ENCODE results near the gene GUF1. TPM values are rescaled to one million over a fixed set of nuclear protein-coding genes. Genes with fewer than 3 reads are reported as not detected.

GUF1 gene, protein sequence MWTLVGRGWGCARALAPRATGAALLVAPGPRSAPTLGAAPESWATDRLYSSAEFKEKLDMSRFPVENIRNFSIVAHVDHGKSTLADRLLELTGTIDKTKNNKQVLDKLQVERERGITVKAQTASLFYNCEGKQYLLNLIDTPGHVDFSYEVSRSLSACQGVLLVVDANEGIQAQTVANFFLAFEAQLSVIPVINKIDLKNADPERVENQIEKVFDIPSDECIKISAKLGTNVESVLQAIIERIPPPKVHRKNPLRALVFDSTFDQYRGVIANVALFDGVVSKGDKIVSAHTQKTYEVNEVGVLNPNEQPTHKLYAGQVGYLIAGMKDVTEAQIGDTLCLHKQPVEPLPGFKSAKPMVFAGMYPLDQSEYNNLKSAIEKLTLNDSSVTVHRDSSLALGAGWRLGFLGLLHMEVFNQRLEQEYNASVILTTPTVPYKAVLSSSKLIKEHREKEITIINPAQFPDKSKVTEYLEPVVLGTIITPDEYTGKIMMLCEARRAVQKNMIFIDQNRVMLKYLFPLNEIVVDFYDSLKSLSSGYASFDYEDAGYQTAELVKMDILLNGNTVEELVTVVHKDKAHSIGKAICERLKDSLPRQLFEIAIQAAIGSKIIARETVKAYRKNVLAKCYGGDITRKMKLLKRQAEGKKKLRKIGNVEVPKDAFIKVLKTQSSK
- 10 to 100 TPM; 24.8 to 27.6 TPM for total RNA-seq

DNA sequence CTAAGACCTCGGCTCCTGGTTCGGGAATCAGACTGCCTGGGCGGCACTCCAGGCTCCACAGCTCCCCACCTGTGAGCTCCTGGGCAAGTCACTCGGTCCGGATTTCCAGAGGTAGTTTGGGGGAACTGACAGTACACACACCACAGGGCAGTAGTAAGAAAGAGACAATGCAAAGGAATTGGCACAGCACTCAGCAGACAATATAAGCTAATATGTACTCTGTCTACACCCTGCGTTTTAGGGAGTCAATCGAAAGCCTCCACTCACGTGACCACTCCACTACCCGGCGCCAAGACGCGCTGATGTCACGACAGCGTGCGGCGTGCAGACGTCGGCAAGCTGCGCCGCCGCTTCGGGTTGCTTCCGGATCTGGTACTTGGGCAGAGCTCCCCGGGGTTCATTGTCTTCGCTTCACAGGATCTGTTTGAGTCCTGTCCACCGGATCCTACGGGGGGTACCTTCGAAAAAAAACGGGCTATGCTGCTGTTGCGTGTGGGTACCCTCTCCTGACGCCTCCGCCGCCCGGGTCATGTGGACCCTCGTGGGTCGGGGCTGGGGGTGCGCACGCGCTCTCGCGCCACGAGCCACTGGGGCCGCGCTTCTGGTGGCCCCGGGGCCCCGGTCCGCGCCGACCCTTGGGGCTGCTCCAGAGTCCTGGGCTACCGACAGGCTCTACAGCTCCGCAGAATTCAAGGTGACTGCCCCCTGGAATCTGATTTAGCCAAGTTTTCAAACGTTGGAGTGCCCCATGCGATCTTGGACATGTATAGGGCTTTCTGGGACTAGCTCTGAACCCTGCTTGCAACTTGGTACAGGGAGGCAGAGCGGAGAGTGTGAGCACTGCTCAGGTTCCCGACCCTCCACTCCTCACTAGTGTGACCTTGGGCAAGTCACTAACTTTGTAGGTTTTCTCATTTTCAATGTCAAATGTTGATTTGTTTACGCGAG, at the start of gene GUF1:
TSS of gene GUF1 (plus strand) at position 327 of the 948 bp plus-strand sequence. CDS start at position 530, 203 bp downstream.

GRCh38 chr4:44651425-44651824, 26.8 kb upstream of the GUF1 start, which contains the start of gene YIPF7:
Gene YIPF7 (minus strand): TSS chr4:44651625. CDS start chr4:44650100, 1,525 bp downstream.

DNA sequence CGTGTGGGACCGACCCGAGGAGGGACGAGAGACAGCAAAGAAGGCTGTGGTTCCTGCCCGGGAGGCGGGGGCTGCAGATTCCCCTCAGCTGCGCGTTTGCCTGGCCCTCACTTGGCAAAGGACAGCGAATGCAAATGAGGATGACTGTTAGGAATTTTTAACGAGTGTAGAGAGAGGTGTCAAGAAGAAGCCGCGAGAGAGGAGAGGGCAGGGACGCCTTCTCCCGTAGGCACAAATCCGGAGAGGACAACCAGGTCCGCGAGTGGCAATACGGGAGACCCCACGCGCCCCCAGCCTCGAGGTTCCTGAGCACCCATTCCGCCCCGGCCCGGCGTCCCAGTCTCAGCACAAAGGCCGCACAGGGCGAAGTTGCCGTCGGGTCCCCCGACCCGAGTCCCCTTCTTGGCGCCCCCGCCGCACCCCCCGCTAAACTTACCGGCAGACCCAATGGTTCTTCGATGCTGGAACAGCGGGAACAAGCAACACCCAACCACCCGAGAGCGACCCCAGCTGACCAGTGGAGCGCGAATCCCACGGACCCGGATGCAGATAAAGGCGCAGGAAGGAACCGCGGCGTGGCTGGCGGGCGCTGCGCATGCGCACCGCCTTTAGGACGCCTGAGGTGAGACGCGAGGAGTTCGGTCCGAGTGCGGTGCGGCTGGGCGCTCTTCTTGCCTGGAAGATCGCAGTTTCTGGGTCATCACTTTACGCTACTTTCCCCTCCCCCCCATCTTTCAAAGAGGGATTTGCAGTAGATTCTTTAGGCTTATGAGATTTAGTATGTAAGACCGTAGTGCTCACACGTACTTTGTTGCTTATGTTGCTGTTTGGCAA, 48.0 kb downstream of the GUF1 start, which contains the start of gene GNPDA2:
TSS of gene GNPDA2 (minus strand) at position 519 of the 834 bp plus-strand sequence. CDS start 4,349 bp downstream, outside the sequence.

Other genes with a start within 250 kb of the GUF1 start
- gene KCTD8, start 229.6 kb upstream of the GUF1 start, total RNA-seq: not detected
- under 1 TPM in 1 of 2 donors, not detected in 1; 0.34 TPM for gene YIPF7, start 26.8 kb upstream of the GUF1 start, total RNA-seq
- gene GNPDA2, start 48.1 kb downstream of the GUF1 start, total RNA-seq: 10 to 100 TPM; 11.7 to 14.8 TPM

Measured in melanocyte of skin (primary cell).